Kidney epithelial cell (primary cell): Measurements from ENCODE around the gene HEYL. TPM values are rescaled to one million over a fixed set of nuclear protein-coding genes. Genes with fewer than 3 reads are reported as not detected.

Experiments used
- DNase-seq: peaks from one replicate; pipeline ENCODE4 v3.0.0-alpha.2; 2010; ENCODE audit warnings: low read depth
- H3K27me3 ChIP-seq: 2 replicates; pipeline ENCODE4 v1.6.0; 2011; ENCODE audit warnings: low read length; ENCODE audit not compliant: control insufficient read depth, insufficient read depth
- H3K36me3 ChIP-seq: 2 replicates; pipeline ENCODE4 v1.5.1; 2011; ENCODE audit warnings: low read length; ENCODE audit not compliant: control insufficient read depth, insufficient read depth
- H3K4me3 ChIP-seq: 2 replicates; pipeline ENCODE4 v1.5.1; 2011; ENCODE audit warnings: low read depth, mild to moderate bottlenecking, control low read depth, low read length
- CTCF ChIP-seq: IDR thresholded peaks from 2 replicates; pipeline ENCODE4 v1.5.1; 2011; ENCODE audit warnings: mild to moderate bottlenecking, moderate library complexity, low read length, control low read depth, inconsistent platforms; ENCODE audit not compliant: insufficient read depth, poor library complexity, severe bottlenecking
- total RNA-seq: library from RNA; depleted of rRNA; stranded (reverse); fragments of >200 nt; gene quantifications from 2 replicates; pipeline ENCODE4 v1.2.3, GENCODE V29; 2015

The HEYL gene
- total RNA-seq, 1 donor from 2014 or later = 4.8 TPM

DNA sequence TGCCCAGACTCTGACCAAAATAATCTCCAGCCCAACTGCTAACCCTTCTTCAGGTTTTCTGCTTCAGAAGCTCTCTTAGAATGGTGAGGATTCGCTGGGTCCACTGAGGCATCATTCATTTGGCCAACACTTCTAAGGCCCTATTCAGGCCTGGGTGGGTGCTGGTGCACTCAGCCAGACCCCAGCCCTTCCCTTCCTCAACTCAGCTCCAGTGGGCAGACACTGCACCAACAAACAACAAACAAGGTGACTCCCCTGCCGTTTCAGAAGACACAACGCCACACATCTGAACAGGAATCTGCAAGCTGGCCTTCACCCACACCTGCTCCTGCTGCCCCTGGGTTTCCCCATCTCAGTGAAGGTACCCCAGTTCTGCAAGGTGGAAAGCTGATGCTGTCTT is 6.0 kb downstream of the HEYL start:
- DNase-seq = no peak
- Histone ChIP-seq H3K4me3 (no peak overlapping the region), H3K27me3 (peaks cover 46% of the 10 kb centered on the region), H3K36me3 (no peaks in the 10 kb centered on the region)
- no peak for TF ChIP-seq CTCF

- peaks cover 44% of the 10 kb centered on the region for H3K27me3 ChIP-seq
- H3K4me3 ChIP-seq = no peak overlapping the region
- TF ChIP-seq CTCF = no peak
- no peaks in the 10 kb centered on the region for H3K36me3 ChIP-seq
- no peak for DNase-seq
These were observed 6.6 kb downstream of the HEYL start for GRCh38 chr1:39632682-39633417.

- Histone ChIP-seq H3K27me3 (peaks cover 39% of the 10 kb centered on the region), H3K4me3 (no peak overlapping the region), H3K36me3 (no peaks in the 10 kb centered on the region)
- no peak for DNase-seq
- TF ChIP-seq CTCF = no peak
These were observed 7.1 kb downstream of the HEYL start for GRCh38 chr1:39632323-39632681.

- no peak for TF ChIP-seq CTCF
- H3K27me3 ChIP-seq = peaks cover 36% of the 10 kb centered on the region
These were observed 7.8 kb downstream of the HEYL start for GRCh38 chr1:39631361-39632322.

GRCh38 chr1:39628807-39629350 is 10.6 kb downstream of the HEYL start:
- DNase-seq = no peak
- Histone ChIP-seq H3K27me3 (peaks cover 36% of the 10 kb centered on the region), H3K4me3 (no peak overlapping the region), H3K36me3 (no peaks in the 10 kb centered on the region)
- TF ChIP-seq CTCF = no peak

More at GRCh38 chr1:39631361-39632322, 7.8 kb downstream of the HEYL start:
- Histone ChIP-seq H3K4me3 (no peak overlapping the region), H3K36me3 (no peaks in the 10 kb centered on the region)
- DNase-seq = no peak
